HepG2 (cell line): ENCODE results near the gene MAP3K2. TPM values are rescaled to one million over a fixed set of nuclear protein-coding genes. Genes with fewer than 3 reads are reported as not detected.
A peak's percentile ranks its signal among the peaks of the same experiment; 100 is the strongest.

Experiments
- ARHGAP35 ChIP-seq: sonication (generic); formaldehyde crosslinking; IDR thresholded peaks from 2 replicates; pipeline ENCODE4 v1.9.0; 2022; ENCODE audit warnings: mild to moderate bottlenecking, inconsistent platforms, moderate library complexity, missing genetic modification reagents, borderline replicate concordance
- ATRX ChIP-seq: sonication (generic); formaldehyde crosslinking; IDR thresholded peaks from 2 replicates; pipeline ENCODE4 v1.4.0; 2020; ENCODE audit warnings: missing genetic modification reagents, borderline replicate concordance
- KDM6A ChIP-seq: IDR thresholded peaks from 2 replicates; pipeline ENCODE4 v1.6.1; 2016; ENCODE audit warnings: low read depth
- MAFK ChIP-seq, 2 experiments: IDR thresholded peaks in 1 of 2; conservative IDR thresholded peaks in 1 of 2; 2 replicates each; pipeline ENCODE4 v1.6.1; 2011; ENCODE audit warnings: improper control_type of control experiment in 2 of 2, low read length in 2 of 2
- MBNL3 ChIP-seq: fragments of 250-450 bp; sonication (Bioruptor Pico); conservative IDR thresholded peaks from 2 replicates; pipeline ENCODE4 v1.8.0; 2022; ENCODE audit warnings: mild to moderate bottlenecking, inconsistent platforms
- NONO ChIP-seq, 2 experiments: fragments of 450-650 bp in 1 of 2; sonication (generic) in 1 of 2; formaldehyde crosslinking in 1 of 2; IDR thresholded peaks in 1 of 2; conservative IDR thresholded peaks in 1 of 2; 2 replicates each; pipeline versions ENCODE4 v1.6.1 to v1.8.0; 2017 to 2022; ENCODE audit warnings: mild to moderate bottlenecking in 1 of 2, missing genetic modification reagents in 1 of 2, moderate library complexity in 1 of 2
- NR2F1 ChIP-seq, 2 experiments: fragments of 450-650 bp in 1 of 2; formaldehyde crosslinking in 1 of 2; IDR thresholded peaks; 2 replicates each; pipeline versions ENCODE4 v1.5.0 to v1.6.1; 2016 to 2020; ENCODE audit warnings: mild to moderate bottlenecking in 1 of 2, missing compliant biosample characterization in 1 of 2, missing genetic modification reagents in 1 of 2, moderate library complexity in 1 of 2
- RARA ChIP-seq: IDR thresholded peaks from 2 replicates; pipeline ENCODE4 v1.6.1; 2016; ENCODE audit warnings: missing genetic modification reagents, missing compliant biosample characterization
- SP1 ChIP-seq, 2 experiments: fragments of 450-650 bp in 1 of 2; sonication (generic) in 1 of 2; formaldehyde crosslinking in 1 of 2; IDR thresholded peaks; 2 replicates each; pipeline versions ENCODE4 v1.4.0 to v1.6.1; 2016 to 2020; ENCODE audit warnings: missing genetic modification reagents in 1 of 2
- TAF1 ChIP-seq: sonication (generic); formaldehyde crosslinking; IDR thresholded peaks from 2 replicates; pipeline ENCODE4 v1.4.0; 2020; ENCODE audit warnings: missing genetic modification reagents
- TARDBP ChIP-seq: sonication (generic); formaldehyde crosslinking; IDR thresholded peaks from 2 replicates; pipeline ENCODE4 v1.8.0; 2022; ENCODE audit warnings: mild to moderate bottlenecking, missing genetic modification reagents
- ZBTB34 ChIP-seq: sonication (generic); formaldehyde crosslinking; IDR thresholded peaks from 2 replicates; pipeline ENCODE4 v1.8.0; 2022; ENCODE audit warnings: mild to moderate bottlenecking, missing genetic modification reagents
- ZEB1 ChIP-seq: IDR thresholded peaks from 2 replicates; pipeline ENCODE4 v1.6.1; 2012; ENCODE audit warnings: mild to moderate bottlenecking, low read depth, inconsistent platforms; ENCODE audit not compliant: insufficient replicate concordance
- ZNF496 ChIP-seq: sonication (generic); formaldehyde crosslinking; IDR thresholded peaks from 2 replicates; pipeline ENCODE4 v1.8.1; 2023; ENCODE audit warnings: mild to moderate bottlenecking, moderate library complexity, missing genetic modification reagents; ENCODE audit not compliant: insufficient replicate concordance
- ZNF558 ChIP-seq: sonication (generic); formaldehyde crosslinking; IDR thresholded peaks from 2 replicates; pipeline ENCODE4 v1.9.0; 2022; ENCODE audit warnings: mild to moderate bottlenecking, missing genetic modification reagents, borderline replicate concordance
- ZNF674 ChIP-seq: sonication (generic); formaldehyde crosslinking; IDR thresholded peaks from 2 replicates; pipeline ENCODE4 v1.5.0; 2020; ENCODE audit warnings: low read depth, mild to moderate bottlenecking, missing genetic modification reagents
- ZNF773 ChIP-seq: sonication (generic); formaldehyde crosslinking; IDR thresholded peaks from 2 replicates; pipeline ENCODE4 v1.4.0; 2020; ENCODE audit warnings: missing genetic modification reagents, borderline replicate concordance
- polyA plus RNA-seq, 8 experiments: library from polyadenylated mRNA; depleted of rRNA in 3 of 8; stranded (reverse) in 7 of 8; unstranded in 1 of 8; fragments of >200 nt; fragmentation: Illumina TruSeq in 4 of 8; extraction: Trizol in 4 of 8; gene quantifications; 2 replicates each; pipeline versions ENCODE4 v1.2.1 to v1.2.3, GENCODE V29; 2011 to 2016; ENCODE audit warnings: low read depth in 4 of 8, missing spikeins in 1 of 8, mixed read lengths in 1 of 8; ENCODE audit not compliant: insufficient read depth in 1 of 8
- total RNA-seq, 5 experiments: library from RNA; depleted of rRNA; stranded (reverse); fragments of >200 nt; fragmentation: Illumina TruSeq; extraction: Trizol; gene quantifications; 2 replicates each; pipeline ENCODE4 v1.2.3, GENCODE V29; 2016; ENCODE audit warnings: low read depth in 1 of 5
- TF ChIP-seq, protein P1 (sequence below): sonication (generic); formaldehyde crosslinking; IDR thresholded peaks from 2 replicates; pipeline ENCODE4 v1.5.0; 2020; ENCODE audit warnings: missing genetic modification reagents
- TF ChIP-seq, protein P2 (sequence below): sonication (generic); formaldehyde crosslinking; conservative IDR thresholded peaks from 2 replicates; pipeline ENCODE4 v1.4.0; 2020; ENCODE audit warnings: missing genetic modification reagents
- TF ChIP-seq, protein P3 (sequence below): sonication (generic); formaldehyde crosslinking; IDR thresholded peaks from 2 replicates; pipeline ENCODE4 v1.5.1; 2020; ENCODE audit warnings: missing genetic modification reagents, mild to moderate bottlenecking, borderline replicate concordance
- TF ChIP-seq, protein P4 (sequence below): IDR thresholded peaks from 2 replicates; pipeline ENCODE4 v1.6.1; 2016; ENCODE audit warnings: low read depth

The MAP3K2 gene
- total and polyA plus RNA-seq, 2 of the 13 experiments (the other 11 are each of a cell fraction or from before 2014, with no cell fraction given) = 12.2 to 37.2 TPM

- TF ChIP-seq, protein P1, sequence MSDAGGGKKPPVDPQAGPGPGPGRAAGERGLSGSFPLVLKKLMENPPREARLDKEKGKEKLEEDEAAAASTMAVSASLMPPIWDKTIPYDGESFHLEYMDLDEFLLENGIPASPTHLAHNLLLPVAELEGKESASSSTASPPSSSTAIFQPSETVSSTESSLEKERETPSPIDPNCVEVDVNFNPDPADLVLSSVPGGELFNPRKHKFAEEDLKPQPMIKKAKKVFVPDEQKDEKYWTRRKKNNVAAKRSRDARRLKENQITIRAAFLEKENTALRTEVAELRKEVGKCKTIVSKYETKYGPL (CRISPR knock-in tag) = no peak
- TF ChIP-seq, protein P2, sequence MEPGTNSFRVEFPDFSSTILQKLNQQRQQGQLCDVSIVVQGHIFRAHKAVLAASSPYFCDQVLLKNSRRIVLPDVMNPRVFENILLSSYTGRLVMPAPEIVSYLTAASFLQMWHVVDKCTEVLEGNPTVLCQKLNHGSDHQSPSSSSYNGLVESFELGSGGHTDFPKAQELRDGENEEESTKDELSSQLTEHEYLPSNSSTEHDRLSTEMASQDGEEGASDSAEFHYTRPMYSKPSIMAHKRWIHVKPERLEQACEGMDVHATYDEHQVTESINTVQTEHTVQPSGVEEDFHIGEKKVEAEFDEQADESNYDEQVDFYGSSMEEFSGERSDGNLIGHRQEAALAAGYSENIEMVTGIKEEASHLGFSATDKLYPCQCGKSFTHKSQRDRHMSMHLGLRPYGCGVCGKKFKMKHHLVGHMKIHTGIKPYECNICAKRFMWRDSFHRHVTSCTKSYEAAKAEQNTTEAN (CRISPR knock-in tag) = peak; percentile 99
- TF ChIP-seq, protein P3, sequence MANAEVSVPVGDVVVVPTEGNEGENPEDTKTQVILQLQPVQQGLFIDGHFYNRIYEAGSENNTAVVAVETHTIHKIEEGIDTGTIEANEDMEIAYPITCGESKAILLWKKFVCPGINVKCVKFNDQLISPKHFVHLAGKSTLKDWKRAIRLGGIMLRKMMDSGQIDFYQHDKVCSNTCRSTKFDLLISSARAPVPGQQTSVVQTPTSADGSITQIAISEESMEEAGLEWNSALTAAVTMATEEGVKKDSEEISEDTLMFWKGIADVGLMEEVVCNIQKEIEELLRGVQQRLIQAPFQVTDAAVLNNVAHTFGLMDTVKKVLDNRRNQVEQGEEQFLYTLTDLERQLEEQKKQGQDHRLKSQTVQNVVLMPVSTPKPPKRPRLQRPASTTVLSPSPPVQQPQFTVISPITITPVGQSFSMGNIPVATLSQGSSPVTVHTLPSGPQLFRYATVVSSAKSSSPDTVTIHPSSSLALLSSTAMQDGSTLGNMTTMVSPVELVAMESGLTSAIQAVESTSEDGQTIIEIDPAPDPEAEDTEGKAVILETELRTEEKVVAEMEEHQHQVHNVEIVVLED = peak; percentile 96
- TF ChIP-seq ZNF496 (CRISPR knock-in tag) (no peak), KDM6A (CRISPR knock-in tag) (peak; percentile 15; the same call in 1 of the 2 replicates), NONO (IDR thresholded peaks at IDR 0.05) (no peak), NONO (CRISPR knock-in tag; conservative IDR thresholded peaks at IDR 0.05) (peak; percentile 96; the same call in 1 of the 2 replicates), ZEB1 (no peak), ZNF674 (CRISPR knock-in tag) (no peak), ZNF558 (CRISPR knock-in tag) (no peak), MAFK (conservative IDR thresholded peaks at IDR 0.05 in 1 of 2, IDR thresholded peaks at IDR 0.05 in 1 of 2; ENCODE audit: low read length in 2 of 2) (no peak; a peak in 1 of 4 replicates), ARHGAP35 (CRISPR knock-in tag) (no peak), RARA (CRISPR knock-in tag) (peak; percentile 37), TARDBP (CRISPR knock-in tag) (peak; percentile 94), MBNL3 (no peak), NR2F1 (CRISPR knock-in tag; IDR thresholded peaks at IDR 0.05) (peak in 1 of 2 experiments; percentile 15; a peak in 2 of 4 replicates), ATRX (CRISPR knock-in tag) (peak; percentile 68; the same call in 1 of the 2 replicates), ZNF773 (CRISPR knock-in tag) (no peak), TAF1 (CRISPR knock-in tag) (no peak), ZBTB34 (0 out of 2 replicates have a peak, but pooled peaks have one; percentile 59), SP1 (IDR thresholded peaks at IDR 0.05) (no peak), SP1 (CRISPR knock-in tag; IDR thresholded peaks at IDR 0.05) (peak; percentile 41; the same call in 1 of the 2 replicates)
- TF ChIP-seq, protein P4, sequence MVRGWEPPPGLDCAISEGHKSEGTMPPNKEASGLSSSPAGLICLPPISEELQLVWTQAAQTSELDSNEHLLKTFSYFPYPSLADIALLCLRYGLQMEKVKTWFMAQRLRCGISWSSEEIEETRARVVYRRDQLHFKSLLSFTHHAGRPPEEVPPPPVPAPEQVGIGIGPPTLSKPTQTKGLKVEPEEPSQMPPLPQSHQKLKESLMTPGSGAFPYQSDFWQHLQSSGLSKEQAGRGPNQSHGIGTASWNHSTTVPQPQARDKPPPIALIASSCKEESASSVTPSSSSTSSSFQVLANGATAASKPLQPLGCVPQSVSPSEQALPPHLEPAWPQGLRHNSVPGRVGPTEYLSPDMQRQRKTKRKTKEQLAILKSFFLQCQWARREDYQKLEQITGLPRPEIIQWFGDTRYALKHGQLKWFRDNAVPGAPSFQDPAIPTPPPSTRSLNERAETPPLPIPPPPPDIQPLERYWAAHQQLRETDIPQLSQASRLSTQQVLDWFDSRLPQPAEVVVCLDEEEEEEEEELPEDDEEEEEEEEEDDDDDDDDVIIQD = peak; percentile 52; the same call in 1 of the 2 replicates
Measured at GRCh38 chr2:127386764-127387654, 766 bp downstream of the MAP3K2 start (continued).
